GM20431 (cell line): Measurements from ENCODE around the gene ARID5A.

Source experiments
- in situ Hi-C: fragments of 300-500 bp; cut with MseI, MboI; formaldehyde crosslinking; loops from one replicate; pipeline ENCODE4 v1.15.0; 2020; ENCODE audit warnings: low sequenced_read_pairs; ENCODE audit not compliant: unreplicated experiment

The ARID5A gene

GRCh38 chr2:96526101-96526591 is 10.4 kb upstream of the ARID5A start:
- in situ Hi-C loops: no loop called here

- in situ Hi-C loops: no loop called here
These were observed 9.8 kb upstream of the ARID5A start for GRCh38 chr2:96526615-96527285.

GRCh38 chr2:96527286-96528005 is 9.1 kb upstream of the ARID5A start:
- in situ Hi-C loops: no loop called here

GRCh38 chr2:96528006-96528699 is 8.4 kb upstream of the ARID5A start:
- in situ Hi-C loops: no loop called here

GRCh38 chr2:96528700-96529375 is 7.7 kb upstream of the ARID5A start:
- in situ Hi-C loops: no loop called here

- in situ Hi-C loops: no loop called here
These were observed 7.0 kb upstream of the ARID5A start for GRCh38 chr2:96529376-96530143.

- in situ Hi-C loops: no loop called here
These were observed 6.5 kb upstream of the ARID5A start for GRCh38 chr2:96530144-96530430.

- in situ Hi-C loops: no loop called here
These were observed 5.8 kb upstream of the ARID5A start for GRCh38 chr2:96530474-96531357.

- in situ Hi-C loops: no loop called here
These were observed 5.2 kb upstream of the ARID5A start for GRCh38 chr2:96531366-96531765.

- in situ Hi-C loops: no loop called here
These were observed 4.6 kb upstream of the ARID5A start for GRCh38 chr2:96531872-96532505.

GRCh38 chr2:96532641-96533291 is 3.8 kb upstream of the ARID5A start:
- in situ Hi-C loops: no loop called here

- in situ Hi-C loops: no loop called here
These were observed 3.1 kb upstream of the ARID5A start for GRCh38 chr2:96533292-96534073.

GRCh38 chr2:96534141-96534540 is 2.4 kb upstream of the ARID5A start:
- in situ Hi-C loops: no loop called here

- in situ Hi-C loops: no loop called here
These were observed 1.8 kb upstream of the ARID5A start for GRCh38 chr2:96534701-96535181.

- in situ Hi-C loops: no loop called here
These were observed 1.2 kb upstream of the ARID5A start for GRCh38 chr2:96535331-96535730.

GRCh38 chr2:96537066-96537733 is 648 bp downstream of the ARID5A start:
- in situ Hi-C loops: no loop called here
